Neural crest cell (in vitro differentiated cells): Measurements from ENCODE around the gene TNFAIP3. TPM values are rescaled to one million over a fixed set of nuclear protein-coding genes. Genes with fewer than 3 reads are reported as not detected.

Experiments
- DNase-seq: peaks from one replicate; pipeline ENCODE4 v3.0.0; 2021; ENCODE audit warnings: low read depth, mixed read lengths, low spot score
- H3K27ac Mint-ChIP-seq: one replicate; pipeline ENCODE4 v1.8.0; 2021; ENCODE audit warnings: mild to moderate bottlenecking, mixed read lengths; ENCODE audit not compliant: unreplicated experiment
- H3K27me3 Mint-ChIP-seq: 2 replicates; pipeline ENCODE4 v1.8.0; 2021; ENCODE audit warnings: low read depth, mild to moderate bottlenecking, mixed read lengths
- H3K36me3 Mint-ChIP-seq: 2 replicates; pipeline ENCODE4 v1.8.0; 2021; ENCODE audit warnings: low read depth, mild to moderate bottlenecking, mixed read lengths
- H3K4me1 Mint-ChIP-seq: 2 replicates; pipeline ENCODE4 v1.8.0; 2021; ENCODE audit warnings: mixed read lengths
- H3K4me3 Mint-ChIP-seq: one replicate; pipeline ENCODE4 v1.8.0; 2021; ENCODE audit warnings: mild to moderate bottlenecking, mixed read lengths
- H3K9me3 Mint-ChIP-seq: 2 replicates; pipeline ENCODE4 v1.8.0; 2021; ENCODE audit warnings: mixed read lengths
- CTCF ChIP-seq: fragments of 200-600 bp; sonication (generic); conservative IDR thresholded peaks from 2 replicates; pipeline ENCODE4 v1.5.0; 2021; ENCODE audit warnings: antibody characterized with exemption, mild to moderate bottlenecking
- total RNA-seq: library from RNA; stranded (reverse); gene quantifications from 2 replicates; pipeline ENCODE4 v1.2.1, GENCODE V29; 2021

The TNFAIP3 gene
- total RNA-seq, 1 donor from 2014 or later, result 2.9 TPM

DNA sequence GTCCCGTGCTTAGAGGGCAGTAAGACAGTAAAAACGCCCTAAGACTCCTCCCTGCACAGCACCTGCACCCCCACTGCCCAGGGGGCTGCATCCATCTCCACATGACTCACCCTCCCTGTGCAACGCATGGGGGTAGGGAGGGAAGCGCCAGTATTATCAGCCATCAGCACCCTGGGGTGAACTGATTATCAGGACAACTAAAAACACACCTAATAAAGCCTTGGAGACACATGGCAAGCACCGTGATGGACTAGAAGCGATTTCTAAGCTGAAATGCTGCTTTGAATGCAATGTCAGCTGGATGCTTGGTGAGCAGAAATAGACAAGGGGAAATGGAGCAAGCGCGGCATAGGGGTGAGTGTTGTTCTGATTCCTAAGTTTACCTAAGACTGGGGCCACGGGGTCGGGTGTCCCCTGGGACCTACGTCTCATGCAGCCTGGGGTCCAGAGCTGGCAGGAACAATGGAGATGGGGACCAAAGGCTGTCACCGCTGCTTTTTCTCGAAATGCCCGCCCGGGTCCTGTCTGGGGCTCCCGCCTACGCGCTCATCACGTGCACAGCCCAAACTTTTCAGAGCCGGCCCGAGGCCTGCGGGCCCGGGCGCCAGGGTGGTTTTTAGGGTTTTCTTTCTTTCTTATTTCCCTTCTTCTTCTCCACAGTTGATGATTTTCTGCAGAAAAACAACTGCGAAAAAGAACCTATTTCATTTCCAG is 702 bp upstream of the TNFAIP3 start:
- Mint-ChIP-seq H3K36me3 (peaks cover 5% of the 10 kb centered on the region), H3K9me3 (no peaks in the 10 kb centered on the region), H3K27ac (no peak overlapping the region), H3K4me3 (peak overlapping the region; percentile 92), H3K27me3 (peaks cover 35% of the 10 kb centered on the region), H3K4me1 (peaks cover 32% of the 10 kb centered on the region)
- DNase-seq, result peak; percentile 6
- TF ChIP-seq CTCF, result no peak

- no peaks in the 10 kb centered on the region for H3K9me3 Mint-ChIP-seq
- peaks cover 20% of the 10 kb centered on the region for H3K4me1 Mint-ChIP-seq
- H3K4me3 Mint-ChIP-seq, result peak overlapping the region; percentile 92
- no peak for TF ChIP-seq CTCF
- DNase-seq, result peak; percentile 10
- peaks cover 5% of the 10 kb centered on the region for H3K36me3 Mint-ChIP-seq
- peaks cover 35% of the 10 kb centered on the region for H3K27me3 Mint-ChIP-seq
- no peak overlapping the region for H3K27ac Mint-ChIP-seq
These were observed 838 bp downstream of the TNFAIP3 start for GRCh38 chr6:137867685-137868509.

DNA sequence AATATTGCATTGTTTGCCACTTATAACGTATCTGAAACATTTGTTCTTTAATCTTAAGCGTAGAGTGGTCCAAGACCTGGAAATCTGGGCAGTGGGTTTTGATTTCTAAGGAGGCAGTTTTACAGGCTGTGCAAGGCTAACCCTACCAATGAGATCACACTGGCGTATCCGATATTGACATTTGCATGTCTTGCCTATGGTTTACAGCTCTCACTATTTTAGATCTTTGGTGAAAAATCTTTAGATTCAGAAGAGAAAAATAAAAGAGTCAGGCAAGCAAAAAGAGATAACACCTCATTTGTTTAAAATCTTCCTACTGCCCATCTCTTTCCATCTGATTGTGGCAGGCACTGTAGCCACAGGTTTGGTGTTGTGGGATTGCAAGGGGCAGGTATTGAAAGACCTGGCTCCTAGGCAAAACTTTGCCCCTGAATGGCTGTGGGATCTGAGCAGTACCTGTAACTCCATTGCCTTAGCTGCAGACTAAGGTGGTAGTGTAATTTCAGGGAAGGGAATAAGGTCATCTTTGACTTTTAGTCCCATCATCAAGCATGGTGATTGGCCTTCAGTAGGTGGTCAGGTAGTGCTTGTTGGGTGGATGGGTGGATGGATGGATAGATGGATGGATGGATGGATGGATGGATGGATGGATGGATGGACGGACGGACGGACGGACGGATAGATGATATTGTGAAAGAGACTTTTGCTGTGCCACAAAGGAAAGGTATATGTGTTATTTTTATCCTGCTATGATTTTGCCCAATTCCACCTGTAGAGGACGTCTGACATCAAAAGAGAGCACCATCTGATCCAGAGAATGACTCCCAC is 1.9 kb downstream of the TNFAIP3 start:
- peaks cover 35% of the 10 kb centered on the region for H3K27me3 Mint-ChIP-seq
- H3K4me1 Mint-ChIP-seq, result peaks cover 26% of the 10 kb centered on the region
- TF ChIP-seq CTCF, result no peak
- H3K36me3 Mint-ChIP-seq, result peaks cover 5% of the 10 kb centered on the region
- no peak overlapping the region for H3K27ac Mint-ChIP-seq
- no peaks in the 10 kb centered on the region for H3K9me3 Mint-ChIP-seq
- peak overlapping the region; percentile 92 for H3K4me3 Mint-ChIP-seq
- DNase-seq, result no peak

DNA sequence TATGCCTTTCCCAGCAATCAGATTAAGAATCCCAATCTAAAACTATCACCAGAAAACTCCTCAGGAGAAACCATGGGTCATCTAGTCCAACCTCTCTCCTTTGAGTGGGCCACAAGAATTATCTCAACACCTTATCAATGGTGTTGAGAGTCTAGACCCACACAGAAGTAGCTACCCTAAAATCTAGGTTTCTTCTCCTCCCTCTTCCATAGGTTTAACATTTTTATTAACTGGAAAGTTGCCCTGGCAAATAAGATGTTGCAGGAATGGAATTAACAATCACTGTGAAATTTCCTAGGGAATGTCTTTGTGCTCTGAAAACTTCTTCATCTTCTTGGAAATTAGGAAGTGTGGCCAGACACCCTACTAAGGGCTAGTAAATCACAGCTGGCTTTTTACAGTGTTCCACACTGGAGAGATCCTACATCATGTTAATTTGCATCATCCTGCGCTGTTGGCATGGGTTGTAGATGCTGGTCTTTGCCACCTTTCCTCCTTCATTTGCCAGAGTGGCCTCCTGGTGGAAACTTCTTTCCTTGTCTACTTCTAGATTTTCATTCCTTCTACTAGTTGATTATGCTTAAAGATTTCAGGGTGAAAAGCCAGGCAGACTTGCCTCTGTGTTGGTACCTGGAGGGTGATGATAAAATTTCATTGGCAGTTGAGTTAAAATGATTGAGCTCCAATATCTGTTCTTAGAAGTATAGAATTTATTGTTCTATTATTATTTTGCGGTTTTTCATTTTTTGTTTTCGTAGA is 2.7 kb downstream of the TNFAIP3 start:
- H3K36me3 Mint-ChIP-seq, result peaks cover 5% of the 10 kb centered on the region
- no peaks in the 10 kb centered on the region for H3K9me3 Mint-ChIP-seq
- H3K27me3 Mint-ChIP-seq, result peaks cover 35% of the 10 kb centered on the region
- no peak overlapping the region for H3K27ac Mint-ChIP-seq
- H3K4me3 Mint-ChIP-seq, result peak overlapping the region; percentile 54
- TF ChIP-seq CTCF, result no peak
- DNase-seq, result no peak
- H3K4me1 Mint-ChIP-seq, result peaks cover 26% of the 10 kb centered on the region

- peaks cover 28% of the 10 kb centered on the region for H3K4me1 Mint-ChIP-seq
- H3K27me3 Mint-ChIP-seq, result peaks cover 35% of the 10 kb centered on the region
- H3K27ac Mint-ChIP-seq, result no peak overlapping the region
- no peak for DNase-seq
- no peaks in the 10 kb centered on the region for H3K9me3 Mint-ChIP-seq
- TF ChIP-seq CTCF, result no peak
- H3K4me3 Mint-ChIP-seq, result peak overlapping the region; percentile 54
- H3K36me3 Mint-ChIP-seq, result peaks cover 5% of the 10 kb centered on the region
These were observed 3.2 kb downstream of the TNFAIP3 start for GRCh38 chr6:137870308-137870644.
